Stimulated activated CD8-positive, alpha-beta memory T cell treated with anti-CD3 and anti-CD28 coated beads, Interleukin-15, amount 100 ng/mL, for 48 hours (primary cell): Measurements from ENCODE around the gene TMPRSS2.

Experiments used
- DNase-seq, 2 donors: peaks; one replicate each; pipeline ENCODE4 v3.0.0-alpha.2; 2020; ENCODE audit warnings: low read depth in 2 of 2

Gene TMPRSS2

GRCh38 chr21:41481191-41481590 lies 26.8 kb downstream of the TMPRSS2 start:
- no peak for DNase-seq

- no peak for DNase-seq
These were observed 27.8 kb downstream of the TMPRSS2 start for GRCh38 chr21:41480086-41480690.

- no peak for DNase-seq
These were observed 28.3 kb downstream of the TMPRSS2 start for GRCh38 chr21:41479686-41480085.

- no peak for DNase-seq
These were observed 29.4 kb downstream of the TMPRSS2 start for GRCh38 chr21:41478319-41479177.

- DNase-seq: no peak
These were observed 30.2 kb downstream of the TMPRSS2 start for GRCh38 chr21:41477641-41478318.

GRCh38 chr21:41475714-41476420 lies 32.1 kb downstream of the TMPRSS2 start:
- DNase-seq: no peak

GRCh38 chr21:41472753-41473548 lies 35.0 kb downstream of the TMPRSS2 start:
- DNase-seq: no peak

- no peak for DNase-seq
These were observed 37.9 kb downstream of the TMPRSS2 start for GRCh38 chr21:41470054-41470453.

- no peak for DNase-seq
These were observed 41.7 kb downstream of the TMPRSS2 start for GRCh38 chr21:41466024-41466820.

- no peak for DNase-seq
These were observed 42.7 kb downstream of the TMPRSS2 start for GRCh38 chr21:41465176-41465781.

- DNase-seq: peak; percentile 15 to 17
These were observed 47.1 kb downstream of the TMPRSS2 start for GRCh38 chr21:41460578-41461527.

- no peak for DNase-seq
These were observed 47.9 kb downstream of the TMPRSS2 start for GRCh38 chr21:41459884-41460534.

GRCh38 chr21:41458559-41458958 lies 49.4 kb downstream of the TMPRSS2 start:
- DNase-seq: no peak

GRCh38 chr21:41458121-41458520 lies 49.8 kb downstream of the TMPRSS2 start:
- DNase-seq: no peak

- DNase-seq: no peak
These were observed 54.2 kb downstream of the TMPRSS2 start for GRCh38 chr21:41453761-41454160.

GRCh38 chr21:41453198-41453597 lies 54.8 kb downstream of the TMPRSS2 start:
- DNase-seq: no peak

- no peak for DNase-seq
These were observed 55.9 kb downstream of the TMPRSS2 start for GRCh38 chr21:41451753-41452676.
